Femur (tissue), 1 donor: Measurements from ENCODE around the gene CFAP206.

Experiments used
- DNase-seq: peaks from one replicate; pipeline ENCODE4 v3.0.0-alpha.2; 2017

The CFAP206 gene

GRCh38 chr6:87407901-87408720, at the start of gene CFAP206:
TSS of gene CFAP206 (plus strand) at chr6:87407972. CDS start at chr6:87409840, 1,868 bp downstream.
- DNase-seq, result peak; percentile 86

- DNase-seq, result no peak
Measured at GRCh38 chr6:87364602-87365252, 43.0 kb upstream of the CFAP206 start.

- no peak for DNase-seq
Measured at GRCh38 chr6:87366072-87366827, 41.5 kb upstream of the CFAP206 start.

- no peak for DNase-seq
Measured at GRCh38 chr6:87366899-87367298, 40.9 kb upstream of the CFAP206 start.

GRCh38 chr6:87373377-87373776, 34.4 kb upstream of the CFAP206 start:
- no peak for DNase-seq

GRCh38 chr6:87375315-87375714, 32.5 kb upstream of the CFAP206 start:
- no peak for DNase-seq

- no peak for DNase-seq
Measured at GRCh38 chr6:87376643-87377042, 31.1 kb upstream of the CFAP206 start.

- DNase-seq, result no peak
Measured at GRCh38 chr6:87378947-87379346, 28.8 kb upstream of the CFAP206 start.

GRCh38 chr6:87382861-87383260, 24.9 kb upstream of the CFAP206 start:
- DNase-seq, result no peak

GRCh38 chr6:87384038-87384437, 23.7 kb upstream of the CFAP206 start:
- DNase-seq, result no peak

- DNase-seq, result no peak
Measured at GRCh38 chr6:87384449-87384848, 23.3 kb upstream of the CFAP206 start.

- DNase-seq, result no peak
Measured at GRCh38 chr6:87391334-87391733, 16.4 kb upstream of the CFAP206 start.

- DNase-seq, result no peak
Measured at GRCh38 chr6:87393026-87393622, 14.6 kb upstream of the CFAP206 start.

- DNase-seq, result no peak
Measured at GRCh38 chr6:87395431-87395830, 12.3 kb upstream of the CFAP206 start.

GRCh38 chr6:87396595-87397392, 11.0 kb upstream of the CFAP206 start:
- no peak for DNase-seq

- DNase-seq, result no peak
Measured at GRCh38 chr6:87397656-87398055, 10.1 kb upstream of the CFAP206 start.

- no peak for DNase-seq
Measured at GRCh38 chr6:87401832-87402231, 5.9 kb upstream of the CFAP206 start.

- DNase-seq, result no peak
Measured at GRCh38 chr6:87407561-87407900, 241 bp upstream of the CFAP206 start.

- no peak for DNase-seq
Measured at GRCh38 chr6:87408721-87409155, 966 bp downstream of the CFAP206 start.

- DNase-seq, result no peak
Measured at GRCh38 chr6:87419266-87419665, 11.5 kb downstream of the CFAP206 start.

- DNase-seq, result no peak
Measured at GRCh38 chr6:87420360-87420759, 12.6 kb downstream of the CFAP206 start.

- DNase-seq, result no peak
Measured at GRCh38 chr6:87421576-87421975, 13.8 kb downstream of the CFAP206 start.
